ENCODE results near the gene ZAR1. TPM values are rescaled to one million over a fixed set of nuclear protein-coding genes. Genes with fewer than 3 reads are reported as not detected.

ZAR1 gene
- total and polyA plus RNA-seq, 9 of the 15 experiments (the other 6 are each of a cell fraction or from before 2014, with no cell fraction given), result 0.07 to 0.84 (median 0.28) TPM; not detected in 1

GRCh38 chr4:48483006-48483776, 6.9 kb upstream of the ZAR1 start, which contains the start of gene SLC10A4 (continued):
- TF ChIP-seq ZFP1 (CRISPR knock-in tag; IDR thresholded peaks at IDR 0.05) (no peak), ZNF395 (CRISPR knock-in tag; IDR thresholded peaks at IDR 0.05) (0 out of 2 replicates have a peak, but pooled peaks have one; percentile 47), HDGF (IDR thresholded peaks at IDR 0.05) (no peak), SAP30 (IDR thresholded peaks at IDR 0.05; ENCODE audit: borderline replicate concordance, insufficient read depth, low read depth, low read length, poor library complexity, severe bottlenecking) (peak; percentile 20)

- POLR2A ChIA-PET, result interaction anchor here (0.6 to 2.1 kb wide), 6 partner anchors 8 to 338 kb away, joined by 3 to 11 read pairs (median 4); no protein-coding TSS in a partner anchor
- peaks cover 26 to 30% of the 10 kb centered on the region in 2 experiments for H3K4me1 ChIP-seq (replicated peaks in 1 of 2; ENCODE audit: control insufficient read depth in 2 of 2, insufficient read depth in 2 of 2, low read length in 2 of 2)
- peak overlapping the region; percentile 51 for H3K4me3 ChIP-seq
- intact Hi-C loops (cut with micrococcal nuclease) (loop anchor here (10.0 kb wide), 1 partner anchor 359 kb away; no protein-coding TSS in a partner anchor), in situ Hi-C loops (cut with MboI) (no loop called here)
- H2AFZ ChIP-seq (ENCODE audit: low read depth, low read length), result peak overlapping the region; percentile 87
- H4K20me1 ChIP-seq (replicated peaks; ENCODE audit: control insufficient read depth, insufficient read depth, low read length), result no peaks in the 10 kb centered on the region
- no peak for FAIRE-seq
- peak overlapping the region; percentile 77 for H3K27ac ChIP-seq (ENCODE audit: extremely low read depth, low read depth, low read length)
- H3K9me1 ChIP-seq (ENCODE audit: control insufficient read depth, insufficient read depth, low read length), result no peaks in the 10 kb centered on the region
- peak overlapping the region; percentile 66 to 94 for H3K9ac ChIP-seq (ENCODE audit: insufficient read depth in 1 of 2, low read depth in 2 of 2, low read length in 2 of 2)
- peak; percentile 66 for ATAC-seq
- H3K36me3 ChIP-seq (ENCODE audit: control insufficient read depth, insufficient read depth, low read length), result peaks cover 29% of the 10 kb centered on the region; the same call in 2 of the 3 replicates
- WGBS (ENCODE audit: insufficient coverage, low coverage, missing lambda C conversion rate), result 31% methylated on average over 50 of the region's 66 CpGs
- H3K27me3 ChIP-seq (ENCODE audit: control insufficient read depth in 2 of 2, insufficient read depth in 2 of 2, low read length in 2 of 2), result no peaks in the 10 kb centered on the region
- CTCF ChIA-PET (ENCODE audit: low intra/inter-chr PET ratio), result interaction anchor here (0.6 kb wide), 2 partner anchors 143 to 215 kb away, joined by 3 read pairs; partner anchors contain the start of gene SLAIN2
- peak; percentile 30 to 41 (median 31) for DNase-seq (ENCODE audit: extremely low read depth in 1 of 4, low spot score in 3 of 4)
- BruUV-seq (replicated peaks), result no TSS peak
- peaks cover 46% of the 10 kb centered on the region for H3K79me2 ChIP-seq (ENCODE audit: control insufficient read depth, insufficient read depth, low read length)
- peak overlapping the region; percentile 78 for H3K4me2 ChIP-seq (ENCODE audit: insufficient read depth, low read length)
- H3K9me3 ChIP-seq (replicated peaks; ENCODE audit: control insufficient read depth, insufficient read depth, low read depth, low read length), result peaks cover 6% of the 10 kb centered on the region; the same call in 1 of the 2 replicates
- TF ChIP-seq L3MBTL2 (IDR thresholded peaks at IDR 0.05) (peak; percentile 85; the same call in 1 of the 2 replicates), PHF21A (IDR thresholded peaks at IDR 0.05; ENCODE audit: borderline replicate concordance, low read depth) (no peak), ID3 (CRISPR knock-in tag; IDR thresholded peaks at IDR 0.05) (no peak), ID3 (tag; IDR thresholded peaks at IDR 0.05) (0 out of 2 replicates have a peak, but pooled peaks have one; percentile 21), FOXM1 (IDR thresholded peaks at IDR 0.05; ENCODE audit: low read depth) (no peak), FOXM1 (CRISPR knock-in tag; IDR thresholded peaks at IDR 0.05; ENCODE audit: low read depth) (0 out of 2 replicates have a peak, but pooled peaks have one; percentile 5), GATA2 (CRISPR knock-in tag; IDR thresholded peaks at IDR 0.05) (peak; percentile 67; the same call in 1 of the 2 replicates), ARID2 (IDR thresholded peaks at IDR 0.05) (no peak), RNF2 (IDR thresholded peaks at IDR 0.05) (no peak), NCOA6 (IDR thresholded peaks at IDR 0.05) (peak; percentile 82), TCF7L2 (IDR thresholded peaks at IDR 0.05; ENCODE audit: low read depth, low read length) (no peak), XRCC3 (IDR thresholded peaks at IDR 0.05) (no peak), HSF4 (CRISPR knock-in tag; IDR thresholded peaks at IDR 0.05; ENCODE audit: borderline replicate concordance) (no peak), CHD2 (IDR thresholded peaks at IDR 0.05; ENCODE audit: low read depth, low read length) (no peak), NFIC (IDR thresholded peaks at IDR 0.05) (peak; percentile 40), CTBP1 (IDR thresholded peaks at IDR 0.05; ENCODE audit: borderline replicate concordance) (peak; percentile 47; the same call in 1 of the 2 replicates)
Observed at GRCh38 chr4:48483777-48484493, 6.1 kb upstream of the ZAR1 start.

All from K562 (cell line).